Large intestine (tissue), 3 donors: ENCODE data around the gene TKTL2. TPM values are rescaled to one million over a fixed set of nuclear protein-coding genes. Genes with fewer than 3 reads are reported as not detected.
A peak's percentile ranks its signal among the peaks of the same experiment; 100 is the strongest.

Experiments used
- DNase-seq, 2 donors: peaks; one replicate each; pipeline versions ENCODE4 v3.0.0 to v3.0.0-alpha.2; 2013
- H3K27ac ChIP-seq: one replicate; pipeline ENCODE4 v1.5.1; 2013; ENCODE audit warnings: low read length
- H3K27me3 ChIP-seq: 2 replicates; pipeline ENCODE4 v1.6.1; 2013; ENCODE audit warnings: low read length; ENCODE audit not compliant: control insufficient read depth, insufficient read depth
- H3K36me3 ChIP-seq: 2 replicates; pipeline ENCODE4 v1.6.1; 2013; ENCODE audit warnings: low read length; ENCODE audit not compliant: control insufficient read depth, insufficient read depth
- H3K4me1 ChIP-seq: one replicate; pipeline ENCODE4 v1.6.1; 2013; ENCODE audit warnings: low read length; ENCODE audit not compliant: control insufficient read depth, insufficient read depth
- H3K4me3 ChIP-seq: one replicate; pipeline ENCODE4 v1.5.1; 2013; ENCODE audit warnings: low read length
- H3K9me3 ChIP-seq: one replicate; pipeline ENCODE4 v1.6.1; 2013; ENCODE audit warnings: mild to moderate bottlenecking, low read depth, low read length, moderate library complexity; ENCODE audit not compliant: control insufficient read depth
- WGBS: methylation state at CpG from one replicate; pipeline ENCODE4 v1.1.5; 2013; ENCODE audit warnings: low lambda C conversion rate; ENCODE audit not compliant: insufficient coverage; 5-methylcytosine and 5-hydroxymethylcytosine counted together
- polyA plus RNA-seq: library from polyadenylated mRNA; unstranded; fragments of 120-200 nt; gene quantifications from one replicate; pipeline ENCODE4 v1.2.1, GENCODE V29; 2013

Gene TKTL2
- polyA plus RNA-seq, 1 donor: 0.01 TPM

DNA sequence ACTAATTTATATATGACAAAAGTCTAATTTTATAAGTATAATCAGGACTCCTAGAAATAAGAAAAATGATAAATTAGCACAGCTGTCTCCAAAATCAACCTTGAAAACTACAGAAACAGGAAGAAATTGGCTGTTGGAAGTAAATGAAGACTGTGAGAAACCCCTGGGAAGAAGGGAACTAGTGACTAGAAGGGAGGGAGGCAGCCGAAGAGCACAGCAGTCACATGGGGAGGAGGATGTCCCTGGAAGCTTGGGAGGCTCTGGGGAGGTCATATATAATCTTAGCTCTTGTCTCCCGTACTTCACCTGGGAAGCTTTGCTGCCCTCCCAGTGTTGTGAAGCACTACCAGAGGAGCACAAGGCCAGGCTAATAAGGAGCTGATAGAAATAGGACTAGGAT, 12.0 kb upstream of the TKTL2 start:
- Histone ChIP-seq H3K27me3 (no peaks in the 10 kb centered on the region), H3K4me1 (no peaks in the 10 kb centered on the region), H3K36me3 (no peaks in the 10 kb centered on the region), H3K4me3 (no peak overlapping the region), H3K9me3 (no peaks in the 10 kb centered on the region), H3K27ac (no peak overlapping the region)
- no CpG with 5 or more reads among the region's 2 CpGs for WGBS
- no peak for DNase-seq

DNA sequence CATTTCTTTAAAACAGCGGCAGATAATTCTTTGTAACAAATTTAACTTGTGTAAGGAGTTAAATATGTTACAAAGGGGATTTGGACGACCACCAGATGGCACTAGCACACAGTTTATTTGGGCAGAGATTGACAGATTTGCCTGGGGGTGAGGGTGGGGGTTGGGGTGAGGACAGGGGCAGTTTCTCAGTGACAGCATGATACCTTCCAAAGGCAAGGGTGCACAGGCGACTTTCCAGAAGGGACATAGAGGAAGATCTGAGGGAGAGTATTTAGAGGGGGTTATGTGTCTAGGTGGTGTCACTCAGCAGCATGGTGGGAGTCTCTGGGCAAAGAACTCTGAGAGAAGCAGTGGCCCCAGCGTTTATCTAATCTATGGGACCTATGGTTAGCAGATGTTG, 11.4 kb upstream of the TKTL2 start:
- Histone ChIP-seq H3K27ac (no peak overlapping the region), H3K4me1 (no peaks in the 10 kb centered on the region), H3K9me3 (no peaks in the 10 kb centered on the region), H3K4me3 (no peak overlapping the region), H3K36me3 (no peaks in the 10 kb centered on the region), H3K27me3 (no peaks in the 10 kb centered on the region)
- WGBS: no CpG with 5 or more reads among the region's 4 CpGs
- DNase-seq: peak; percentile 12 to 16

DNA sequence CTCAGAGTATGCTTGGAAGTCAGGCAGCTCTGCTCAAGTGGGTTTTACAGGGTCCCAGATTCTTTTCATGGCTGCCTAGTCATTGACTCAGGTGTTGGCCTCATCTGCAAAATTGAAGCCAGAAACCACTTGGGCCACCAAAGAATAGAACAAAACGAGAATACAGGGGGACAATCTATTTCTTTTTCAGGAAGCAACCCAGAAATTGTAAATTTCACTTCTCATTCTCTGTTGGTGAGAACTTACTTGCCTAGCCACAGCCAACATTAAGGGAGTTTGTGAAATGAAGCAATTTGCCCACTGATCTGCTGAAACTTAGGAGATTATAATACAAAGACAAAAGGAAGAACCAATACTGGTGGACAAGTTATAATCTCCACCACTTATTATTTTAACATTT, 8.6 kb upstream of the TKTL2 start:
- no peak overlapping the region for H3K4me3 ChIP-seq
- H3K27me3 ChIP-seq: no peaks in the 10 kb centered on the region
- H3K9me3 ChIP-seq: no peaks in the 10 kb centered on the region
- no peaks in the 10 kb centered on the region for H3K36me3 ChIP-seq
- no peak overlapping the region for H3K27ac ChIP-seq
- WGBS: no CpG with 5 or more reads among the region's 1 CpG
- no peaks in the 10 kb centered on the region for H3K4me1 ChIP-seq
- DNase-seq: no peak

DNA sequence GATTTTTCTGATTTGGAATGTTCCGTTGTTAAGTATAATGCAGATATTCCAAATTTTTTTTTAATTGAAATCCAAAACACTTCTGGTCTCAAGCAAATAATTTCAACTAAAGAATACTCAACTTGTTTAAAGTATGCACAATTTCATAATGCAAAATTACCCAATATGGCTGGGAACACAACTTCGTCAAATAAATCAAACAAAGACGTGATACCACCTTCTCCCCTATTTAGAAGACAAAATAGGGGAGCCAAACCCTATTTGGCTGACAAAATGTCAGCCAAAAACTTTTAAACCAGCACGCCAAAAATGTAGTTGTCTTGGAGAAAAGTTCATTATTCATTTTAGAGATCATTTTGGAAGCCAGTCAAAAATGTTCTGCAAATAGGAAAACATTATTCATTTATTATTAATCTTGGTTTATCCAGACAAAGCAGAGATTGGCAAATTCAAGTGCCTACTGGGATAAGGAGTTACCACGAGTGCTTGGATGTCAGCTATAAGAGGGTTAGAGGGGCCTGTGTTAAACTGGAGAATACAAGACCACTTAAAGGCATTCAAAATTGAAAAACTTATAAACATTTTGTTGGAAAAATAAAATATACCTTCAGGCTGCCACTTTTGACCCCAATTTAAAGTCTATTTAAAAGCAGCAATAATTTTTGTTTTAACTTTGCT, 3.3 kb upstream of the TKTL2 start:
- H3K4me1 ChIP-seq: no peaks in the 10 kb centered on the region
- WGBS: 80% methylated on average over 4 of the region's 5 CpGs
- no peak for DNase-seq
- no peak overlapping the region for H3K27ac ChIP-seq
- H3K9me3 ChIP-seq: peaks cover 5% of the 10 kb centered on the region
- H3K36me3 ChIP-seq: no peaks in the 10 kb centered on the region
- H3K27me3 ChIP-seq: peaks cover under 1% of the 10 kb centered on the region
- H3K4me3 ChIP-seq: no peak overlapping the region

DNA sequence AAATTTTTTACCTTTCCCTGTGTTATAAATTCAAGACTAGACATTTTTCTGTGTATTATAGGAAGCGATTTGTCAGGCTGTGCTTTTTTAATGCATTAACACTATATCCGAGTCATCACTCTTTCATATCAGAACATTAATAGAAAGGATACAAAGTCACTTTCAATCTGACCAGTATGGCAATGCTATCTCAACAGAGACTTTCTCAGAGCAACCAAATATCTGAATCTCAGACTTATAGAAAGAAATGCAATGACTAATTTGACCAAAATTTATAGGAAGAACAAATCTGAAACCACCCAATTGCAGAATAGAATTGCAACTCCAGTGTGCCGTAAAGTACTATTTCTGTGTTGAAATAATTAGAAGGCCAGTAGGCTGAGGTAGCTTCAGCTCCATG, 473 bp upstream of the TKTL2 start:
- no peaks in the 10 kb centered on the region for H3K4me1 ChIP-seq
- WGBS: no CpG with 5 or more reads among the region's 3 CpGs
- peaks cover 2% of the 10 kb centered on the region for H3K27me3 ChIP-seq
- H3K36me3 ChIP-seq: no peaks in the 10 kb centered on the region
- H3K27ac ChIP-seq: no peak overlapping the region
- no peak for DNase-seq
- H3K4me3 ChIP-seq: no peak overlapping the region
- H3K9me3 ChIP-seq: peaks cover 5% of the 10 kb centered on the region

DNA sequence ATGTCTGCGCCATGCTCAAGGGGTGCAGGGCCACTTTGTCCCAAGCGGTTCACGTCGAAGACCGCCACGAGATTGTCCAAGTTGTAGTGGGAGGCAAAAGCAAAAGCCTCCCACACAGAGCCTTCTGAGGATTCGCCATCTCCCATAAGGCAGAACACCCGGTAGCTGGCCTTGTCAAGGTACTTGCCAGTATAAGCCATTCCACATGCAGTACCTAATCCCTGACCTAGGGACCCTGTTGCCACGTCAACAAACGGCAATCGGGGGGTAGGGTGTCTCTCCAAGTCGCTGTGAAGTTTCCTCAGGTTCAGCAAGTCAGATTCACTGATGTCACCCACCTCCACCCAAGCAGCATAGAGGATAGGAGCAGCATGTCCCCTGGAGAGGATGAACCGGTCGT, 424 bp downstream of the TKTL2 start:
- H3K4me1 ChIP-seq: no peaks in the 10 kb centered on the region
- H3K9me3 ChIP-seq: peaks cover 5% of the 10 kb centered on the region
- no peaks in the 10 kb centered on the region for H3K36me3 ChIP-seq
- DNase-seq: no peak
- peaks cover 2% of the 10 kb centered on the region for H3K27me3 ChIP-seq
- no peak overlapping the region for H3K4me3 ChIP-seq
- WGBS: no CpG with 5 or more reads among the region's 14 CpGs
- no peak overlapping the region for H3K27ac ChIP-seq

DNA sequence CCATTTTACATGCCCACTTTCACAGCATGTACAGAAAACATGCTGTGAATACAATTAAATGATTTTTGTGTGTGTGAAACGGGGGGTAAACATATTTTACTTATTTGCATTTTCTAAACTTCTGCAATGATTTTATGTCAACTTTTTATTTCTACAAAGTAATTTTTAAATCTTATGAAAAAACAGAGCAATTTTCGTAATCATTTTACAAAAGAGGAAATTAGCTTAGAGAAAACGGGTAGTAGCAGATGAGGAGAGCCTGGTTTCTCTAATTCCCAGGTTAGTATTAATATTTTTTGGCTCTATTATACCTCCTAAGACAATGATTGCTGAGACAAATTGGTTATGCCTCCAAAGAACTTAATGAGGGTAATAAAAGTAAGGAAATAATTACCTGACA, 3.2 kb downstream of the TKTL2 start:
- no peaks in the 10 kb centered on the region for H3K36me3 ChIP-seq
- no peak overlapping the region for H3K27ac ChIP-seq
- H3K9me3 ChIP-seq: peaks cover 5% of the 10 kb centered on the region
- DNase-seq: no peak
- peaks cover 2% of the 10 kb centered on the region for H3K27me3 ChIP-seq
- H3K4me1 ChIP-seq: no peaks in the 10 kb centered on the region
- WGBS: 93% methylated on average over 2 of the region's 3 CpGs
- H3K4me3 ChIP-seq: no peak overlapping the region

DNA sequence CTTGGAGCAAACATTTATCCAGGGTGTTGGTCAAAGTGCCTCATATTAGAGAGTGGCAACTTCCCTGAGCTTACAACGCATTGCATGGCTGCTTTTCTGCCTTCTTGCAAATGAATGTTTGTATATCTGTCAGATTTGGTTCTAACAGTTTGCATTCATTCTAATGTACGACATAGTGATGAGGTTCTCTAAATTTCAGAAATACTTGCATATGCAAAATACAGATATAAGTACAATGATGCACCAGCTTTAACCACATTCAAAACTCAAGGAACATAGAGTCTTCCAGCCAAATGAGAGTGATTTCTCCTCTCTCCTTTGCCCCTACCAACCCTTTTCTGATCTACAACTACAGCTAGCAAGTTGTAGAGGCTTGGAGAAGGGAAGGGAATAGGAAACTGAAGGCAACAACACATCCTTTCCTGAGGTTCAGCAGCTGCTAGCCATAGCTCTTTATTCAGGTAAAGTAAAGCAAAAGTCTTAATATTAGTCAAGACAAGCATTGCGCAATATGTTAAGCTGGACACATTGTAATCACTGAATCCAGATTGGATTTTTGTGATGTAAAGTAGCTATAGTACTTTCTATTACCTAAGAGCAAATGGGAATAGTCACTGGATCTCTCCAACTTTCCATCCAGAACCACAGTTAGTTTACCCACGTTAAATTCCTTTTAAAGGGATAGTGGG, 6.3 kb downstream of the TKTL2 start:
- Histone ChIP-seq H3K27ac (no peak overlapping the region), H3K9me3 (no peaks in the 10 kb centered on the region), H3K27me3 (peaks cover 2% of the 10 kb centered on the region), H3K4me3 (no peak overlapping the region), H3K4me1 (no peaks in the 10 kb centered on the region), H3K36me3 (no peaks in the 10 kb centered on the region)
- DNase-seq: no peak
- no CpG with 5 or more reads among the region's 4 CpGs for WGBS

DNA sequence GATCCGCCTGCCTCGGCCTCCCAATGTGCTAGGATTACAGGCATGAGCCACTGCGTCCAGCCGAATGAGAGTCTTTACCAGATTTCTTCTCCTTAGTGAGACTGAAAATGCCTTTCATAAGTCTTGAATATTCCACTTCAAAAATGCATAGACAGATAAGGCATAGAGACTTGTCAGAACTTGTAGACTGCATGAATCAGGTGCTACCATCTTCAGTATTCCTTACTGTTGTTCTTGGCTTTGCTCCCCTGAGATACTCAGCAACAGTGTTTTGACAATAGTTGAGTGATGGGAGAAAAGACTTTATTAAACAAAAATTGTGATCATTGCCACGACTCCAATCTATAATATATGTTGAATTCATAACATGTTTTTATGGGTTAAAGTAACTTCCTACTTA, 11.0 kb downstream of the TKTL2 start:
- 100% methylated on average over 1 of the region's 5 CpGs for WGBS

DNA sequence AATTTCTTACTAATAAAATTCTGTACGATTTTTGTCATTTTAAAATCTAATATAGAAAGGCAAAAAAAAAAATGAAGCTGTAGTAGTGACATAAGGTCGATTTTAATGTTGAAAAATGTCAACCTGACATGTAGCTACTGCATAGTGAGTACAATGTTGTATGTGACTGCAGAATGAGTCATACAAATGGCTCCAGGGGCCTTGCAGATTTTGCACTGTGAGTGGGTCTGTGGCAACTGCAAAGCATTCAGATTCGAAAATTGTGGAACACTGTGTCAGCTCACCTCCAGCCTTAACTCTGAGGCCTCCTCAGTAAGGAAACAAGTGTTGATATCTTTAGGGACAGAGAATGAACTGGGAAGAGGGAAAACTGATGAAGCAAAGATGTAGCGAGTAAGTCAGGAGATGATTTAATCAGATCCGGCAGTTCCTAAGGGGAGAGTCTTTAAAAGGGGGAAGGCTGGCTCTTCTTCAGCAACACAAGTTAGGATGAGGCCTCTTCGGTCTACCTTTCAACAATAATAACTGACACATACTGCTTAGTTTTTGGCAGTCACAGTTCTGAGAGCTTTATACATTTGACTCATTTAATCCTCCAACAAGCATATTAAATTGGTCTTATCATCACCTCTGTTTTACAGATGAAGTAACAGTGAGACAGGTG, 24.9 kb downstream of the TKTL2 start:
- Histone ChIP-seq H3K27ac (no peak overlapping the region), H3K9me3 (no peaks in the 10 kb centered on the region), H3K4me3 (no peak overlapping the region), H3K4me1 (no peaks in the 10 kb centered on the region), H3K27me3 (no peaks in the 10 kb centered on the region), H3K36me3 (no peaks in the 10 kb centered on the region)
- no peak for DNase-seq
- WGBS: 61% methylated on average over 4 of the region's 6 CpGs

More for the DNA sequence above, 11.0 kb downstream of the TKTL2 start:
- H3K4me1 ChIP-seq: no peaks in the 10 kb centered on the region
- DNase-seq: no peak
- no peak overlapping the region for H3K4me3 ChIP-seq
- H3K27ac ChIP-seq: no peak overlapping the region
- no peaks in the 10 kb centered on the region for H3K36me3 ChIP-seq
- H3K27me3 ChIP-seq: no peaks in the 10 kb centered on the region
- H3K9me3 ChIP-seq: no peaks in the 10 kb centered on the region
